Ramos (cell line): ENCODE measurements around the gene ERGIC2.

Experiments
- in situ Hi-C: fragments of 300-500 bp; cut with MboI; formaldehyde crosslinking; loops from one replicate; pipeline ENCODE4 v1.14.3; 2022; ENCODE audit warnings: low sequenced_read_pairs; ENCODE audit not compliant: unreplicated experiment

Gene ERGIC2

GRCh38 chr12:29382251-29382650, 1.3 kb upstream of the ERGIC2 start:
- in situ Hi-C loops: no loop called here

- in situ Hi-C loops: no loop called here
Measured at GRCh38 chr12:29376118-29376517, 4.9 kb downstream of the ERGIC2 start.

GRCh38 chr12:29374913-29375312, 6.1 kb downstream of the ERGIC2 start:
- in situ Hi-C loops: no loop called here

- in situ Hi-C loops: no loop called here
Measured at GRCh38 chr12:29374012-29374411, 7.0 kb downstream of the ERGIC2 start.

- in situ Hi-C loops: no loop called here
Measured at GRCh38 chr12:29365091-29365490, 15.9 kb downstream of the ERGIC2 start.

- in situ Hi-C loops: no loop called here
Measured at GRCh38 chr12:29354954-29355353, 26.0 kb downstream of the ERGIC2 start.

GRCh38 chr12:29350080-29350479, 30.9 kb downstream of the ERGIC2 start:
- in situ Hi-C loops: no loop called here

GRCh38 chr12:29346769-29347421, 34.1 kb downstream of the ERGIC2 start:
- in situ Hi-C loops: no loop called here

- in situ Hi-C loops: no loop called here
Measured at GRCh38 chr12:29343022-29343799, 37.8 kb downstream of the ERGIC2 start.

- in situ Hi-C loops: no loop called here
Measured at GRCh38 chr12:29337325-29337724, 43.6 kb downstream of the ERGIC2 start.

- in situ Hi-C loops: no loop called here
Measured at GRCh38 chr12:29334937-29335336, 46.0 kb downstream of the ERGIC2 start.

- in situ Hi-C loops: no loop called here
Measured at GRCh38 chr12:29333178-29333577, 47.8 kb downstream of the ERGIC2 start.

GRCh38 chr12:29329411-29329810, 51.6 kb downstream of the ERGIC2 start:
- in situ Hi-C loops: no loop called here

GRCh38 chr12:29322157-29322556, 58.8 kb downstream of the ERGIC2 start:
- in situ Hi-C loops: no loop called here

GRCh38 chr12:29320295-29321085, 60.5 kb downstream of the ERGIC2 start:
- in situ Hi-C loops: no loop called here

GRCh38 chr12:29317556-29318363, 63.2 kb downstream of the ERGIC2 start:
- in situ Hi-C loops: no loop called here

- in situ Hi-C loops: no loop called here
Measured at GRCh38 chr12:29316752-29317151, 64.2 kb downstream of the ERGIC2 start.

- in situ Hi-C loops: no loop called here
Measured at GRCh38 chr12:29314416-29314815, 66.6 kb downstream of the ERGIC2 start.

- in situ Hi-C loops: no loop called here
Measured at GRCh38 chr12:29310899-29311298, 70.1 kb downstream of the ERGIC2 start.

- in situ Hi-C loops: no loop called here
Measured at GRCh38 chr12:29309320-29309902, 71.6 kb downstream of the ERGIC2 start.
